ENCODE results near the gene HOXC12. TPM values are rescaled to one million over a fixed set of nuclear protein-coding genes. Genes with fewer than 3 reads are reported as not detected.

The HOXC12 gene
- polyA plus RNA-seq, 4 donors, result not detected

Other genes starting within 250 kb of the HOXC12 start
- gene CALCOCO1, start 227.5 kb upstream of the HOXC12 start, polyA plus RNA-seq, result 10 to 100 TPM; 45.1 to 81.3 (median 46.6) TPM
- not detected for gene CISTR, start 202.9 kb upstream of the HOXC12 start, polyA plus RNA-seq
- not detected for gene HOXC13, start 16.1 kb upstream of the HOXC12 start, polyA plus RNA-seq
- 1 to 10 TPM in 1 of 4 donors, under 1 TPM in 3; 0.03 to 1.1 (median 0.63) TPM for gene HOXC11, start 18.2 kb downstream of the HOXC12 start, polyA plus RNA-seq
- under 1 TPM in 1 of 4 donors, not detected in 3; 0.24 TPM for gene HOTAIR, start 20.1 kb downstream of the HOXC12 start, polyA plus RNA-seq
- gene HOXC10, start 30.2 kb downstream of the HOXC12 start, polyA plus RNA-seq, result 1 to 10 TPM in 1 of 4 donors, not detected in 3; 1.2 TPM
- gene HOXC9, start 45.3 kb downstream of the HOXC12 start, polyA plus RNA-seq, result 1 to 10 TPM in 1 of 4 donors, not detected in 3; 2.2 TPM
- 1 to 10 TPM in 1 of 4 donors, under 1 TPM in 1, not detected in 2; 0.03 to 3.6 TPM for gene HOXC8, start 54.1 kb downstream of the HOXC12 start, polyA plus RNA-seq
- 10 to 100 TPM in 1 of 4 donors, 1 to 10 TPM in 2, not detected in 1; 1.5 to 10.4 (median 1.9) TPM for gene HOXC6, start 73.5 kb downstream of the HOXC12 start, polyA plus RNA-seq
- gene HOXC5, start 78.1 kb downstream of the HOXC12 start, polyA plus RNA-seq, result under 1 TPM in 2 of 4 donors, not detected in 2; 0.63 to 0.65 TPM
- 1 to 10 TPM in 2 of 4 donors, under 1 TPM in 1, not detected in 1; 0.54 to 8.2 (median 1.1) TPM for gene HOXC4, start 98.9 kb downstream of the HOXC12 start, polyA plus RNA-seq
- gene SMUG1, start 234.1 kb downstream of the HOXC12 start, polyA plus RNA-seq, result 10 to 100 TPM; 25.9 to 83.9 (median 52.1) TPM